Panc1 (cell line): Measurements from ENCODE around the gene KRT9.

ENCODE experiments used
- POLR2AphosphoS5 ChIP-seq: IDR thresholded peaks from 2 replicates; pipeline ENCODE4 v1.6.1; 2012; ENCODE audit warnings: mild to moderate bottlenecking, low read depth, low read length, moderate library complexity
- REST ChIP-seq, 2 experiments: IDR thresholded peaks; 2 replicates each; pipeline ENCODE4 v1.6.1; 2011 to 2012; ENCODE audit warnings: low read depth in 2 of 2, control low read depth in 1 of 2, low read length in 1 of 2, mild to moderate bottlenecking in 1 of 2, moderate library complexity in 1 of 2; ENCODE audit not compliant: insufficient read depth in 1 of 2
- TF ChIP-seq, protein P1 (sequence below): fragments of 450-650 bp; IDR thresholded peaks from 2 replicates; pipeline ENCODE4 v1.5.1; 2017; ENCODE audit warnings: mild to moderate bottlenecking

- TF ChIP-seq, protein P1, sequence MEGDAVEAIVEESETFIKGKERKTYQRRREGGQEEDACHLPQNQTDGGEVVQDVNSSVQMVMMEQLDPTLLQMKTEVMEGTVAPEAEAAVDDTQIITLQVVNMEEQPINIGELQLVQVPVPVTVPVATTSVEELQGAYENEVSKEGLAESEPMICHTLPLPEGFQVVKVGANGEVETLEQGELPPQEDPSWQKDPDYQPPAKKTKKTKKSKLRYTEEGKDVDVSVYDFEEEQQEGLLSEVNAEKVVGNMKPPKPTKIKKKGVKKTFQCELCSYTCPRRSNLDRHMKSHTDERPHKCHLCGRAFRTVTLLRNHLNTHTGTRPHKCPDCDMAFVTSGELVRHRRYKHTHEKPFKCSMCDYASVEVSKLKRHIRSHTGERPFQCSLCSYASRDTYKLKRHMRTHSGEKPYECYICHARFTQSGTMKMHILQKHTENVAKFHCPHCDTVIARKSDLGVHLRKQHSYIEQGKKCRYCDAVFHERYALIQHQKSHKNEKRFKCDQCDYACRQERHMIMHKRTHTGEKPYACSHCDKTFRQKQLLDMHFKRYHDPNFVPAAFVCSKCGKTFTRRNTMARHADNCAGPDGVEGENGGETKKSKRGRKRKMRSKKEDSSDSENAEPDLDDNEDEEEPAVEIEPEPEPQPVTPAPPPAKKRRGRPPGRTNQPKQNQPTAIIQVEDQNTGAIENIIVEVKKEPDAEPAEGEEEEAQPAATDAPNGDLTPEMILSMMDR: no peak
- TF ChIP-seq POLR2AphosphoS5: no peak
- TF ChIP-seq REST (IDR thresholded peaks at IDR 0.05; ENCODE audit: insufficient read depth in 1 of 2, low read depth in 2 of 2, low read length in 1 of 2): no peak
These were observed 3.5 kb upstream of the KRT9 start for GRCh38 chr17:41575336-41575735.
